ENCODE measurements around the gene PREPL. TPM values are rescaled to one million over a fixed set of nuclear protein-coding genes. Genes with fewer than 3 reads are reported as not detected.
A peak's percentile ranks its signal among the peaks of the same experiment; 100 is the strongest.

Gene PREPL
- total and polyA plus RNA-seq, 2 donors (not counting 1 experiment from before 2014, with no cell fraction given) = 59.5 to 67.2 TPM

GRCh38 chr2:44295633-44296359, 65.5 kb downstream of the PREPL start:
- H3K27ac ChIP-seq (ENCODE audit: insufficient read depth, low read length) = no peak overlapping the region
- H3K79me2 ChIP-seq (ENCODE audit: control insufficient read depth, insufficient read depth, low read length) = no peaks in the 10 kb centered on the region
- H2AFZ ChIP-seq (ENCODE audit: low read length) = no peak overlapping the region
- H3K27me3 ChIP-seq (ENCODE audit: control insufficient read depth, insufficient read depth, low read length) = no peaks in the 10 kb centered on the region
- no peak overlapping the region for H3K9ac ChIP-seq (ENCODE audit: insufficient read depth, low read length)
- no peak overlapping the region for H3K4me2 ChIP-seq (ENCODE audit: extremely low read depth, insufficient read depth, low read length)
- no peak overlapping the region for H3K4me3 ChIP-seq (replicated peaks in 1 of 4; ENCODE audit: control extremely low read depth in 1 of 4, insufficient read depth in 1 of 4, low read depth in 3 of 4, low read length in 4 of 4)
- no peaks in the 10 kb centered on the region for H3K36me3 ChIP-seq (ENCODE audit: control insufficient read depth, insufficient read depth, low read length)
- peaks cover 11% of the 10 kb centered on the region for H3K4me1 ChIP-seq (ENCODE audit: control insufficient read depth, extremely low read depth, insufficient read depth, low read length)
- no peak for DNase-seq (ENCODE audit: low read depth in 2 of 2)
- peak in 1 of 2 donors; percentile 23 for TF ChIP-seq CTCF (conservative IDR thresholded peaks at IDR 0.05 in 1 of 2, IDR thresholded peaks at IDR 0.05 in 1 of 2; ENCODE audit: low read depth in 1 of 2, low read length in 2 of 2)
- TF ChIP-seq EZH2 (IDR thresholded peaks at IDR 0.05; ENCODE audit: low read length, missing control alignments) = no peak
- H4K20me1 ChIP-seq (ENCODE audit: control insufficient read depth, extremely low read depth, insufficient read depth, low read length) = no peaks in the 10 kb centered on the region
- H3K9me3 ChIP-seq (ENCODE audit: control insufficient read depth, insufficient read depth, low read depth, low read length) = no peaks in the 10 kb centered on the region

- H3K9me3 ChIP-seq (ENCODE audit: control insufficient read depth, insufficient read depth, low read depth, low read length) = no peaks in the 10 kb centered on the region
- no peaks in the 10 kb centered on the region for H4K20me1 ChIP-seq (ENCODE audit: control insufficient read depth, extremely low read depth, insufficient read depth, low read length)
- no peak overlapping the region for H3K27ac ChIP-seq (ENCODE audit: insufficient read depth, low read length)
- no peak for DNase-seq (ENCODE audit: low read depth in 2 of 2)
- H3K4me3 ChIP-seq (replicated peaks in 1 of 4; ENCODE audit: control extremely low read depth in 1 of 4, insufficient read depth in 1 of 4, low read depth in 3 of 4, low read length in 4 of 4) = no peak overlapping the region
- H3K27me3 ChIP-seq (ENCODE audit: control insufficient read depth, insufficient read depth, low read length) = no peaks in the 10 kb centered on the region
- no peak for TF ChIP-seq CTCF (conservative IDR thresholded peaks at IDR 0.05 in 1 of 2, IDR thresholded peaks at IDR 0.05 in 1 of 2; ENCODE audit: low read depth in 1 of 2, low read length in 2 of 2)
- TF ChIP-seq EZH2 (IDR thresholded peaks at IDR 0.05; ENCODE audit: low read length, missing control alignments) = no peak
- H3K79me2 ChIP-seq (ENCODE audit: control insufficient read depth, insufficient read depth, low read length) = no peaks in the 10 kb centered on the region
- no peak overlapping the region for H3K4me2 ChIP-seq (ENCODE audit: extremely low read depth, insufficient read depth, low read length)
- no peak overlapping the region for H2AFZ ChIP-seq (ENCODE audit: low read length)
- peaks cover 11% of the 10 kb centered on the region for H3K4me1 ChIP-seq (ENCODE audit: control insufficient read depth, extremely low read depth, insufficient read depth, low read length)
- no peak overlapping the region for H3K9ac ChIP-seq (ENCODE audit: insufficient read depth, low read length)
- H3K36me3 ChIP-seq (ENCODE audit: control insufficient read depth, insufficient read depth, low read length) = no peaks in the 10 kb centered on the region
Observed at GRCh38 chr2:44295113-44295512, 66.2 kb downstream of the PREPL start.

- H3K4me3 ChIP-seq (replicated peaks in 1 of 4; ENCODE audit: control extremely low read depth in 1 of 4, insufficient read depth in 1 of 4, low read depth in 3 of 4, low read length in 4 of 4) = no peak overlapping the region
- no peak overlapping the region for H2AFZ ChIP-seq (ENCODE audit: low read length)
- no peak overlapping the region for H3K27ac ChIP-seq (ENCODE audit: insufficient read depth, low read length)
- TF ChIP-seq CTCF (conservative IDR thresholded peaks at IDR 0.05 in 1 of 2, IDR thresholded peaks at IDR 0.05 in 1 of 2; ENCODE audit: low read depth in 1 of 2, low read length in 2 of 2) = peak; percentile 66
- TF ChIP-seq EZH2 (IDR thresholded peaks at IDR 0.05; ENCODE audit: low read length, missing control alignments) = no peak
- H3K36me3 ChIP-seq (ENCODE audit: control insufficient read depth, insufficient read depth, low read length) = no peaks in the 10 kb centered on the region
- no peak overlapping the region for H3K9ac ChIP-seq (ENCODE audit: insufficient read depth, low read length)
- H3K4me1 ChIP-seq (ENCODE audit: control insufficient read depth, extremely low read depth, insufficient read depth, low read length) = peaks cover 11% of the 10 kb centered on the region
- H3K79me2 ChIP-seq (ENCODE audit: control insufficient read depth, insufficient read depth, low read length) = no peaks in the 10 kb centered on the region
- no peaks in the 10 kb centered on the region for H3K9me3 ChIP-seq (ENCODE audit: control insufficient read depth, insufficient read depth, low read depth, low read length)
- H3K4me2 ChIP-seq (ENCODE audit: extremely low read depth, insufficient read depth, low read length) = peak overlapping the region; percentile 44
- H3K27me3 ChIP-seq (ENCODE audit: control insufficient read depth, insufficient read depth, low read length) = peaks cover 5% of the 10 kb centered on the region
- no peaks in the 10 kb centered on the region for H4K20me1 ChIP-seq (ENCODE audit: control insufficient read depth, extremely low read depth, insufficient read depth, low read length)
- peak; percentile 64 to 95 for DNase-seq (ENCODE audit: low read depth in 2 of 2)
Observed at GRCh38 chr2:44291281-44292248, 69.7 kb downstream of the PREPL start.
